ENCODE data around the gene TFAP2A.

DNA sequence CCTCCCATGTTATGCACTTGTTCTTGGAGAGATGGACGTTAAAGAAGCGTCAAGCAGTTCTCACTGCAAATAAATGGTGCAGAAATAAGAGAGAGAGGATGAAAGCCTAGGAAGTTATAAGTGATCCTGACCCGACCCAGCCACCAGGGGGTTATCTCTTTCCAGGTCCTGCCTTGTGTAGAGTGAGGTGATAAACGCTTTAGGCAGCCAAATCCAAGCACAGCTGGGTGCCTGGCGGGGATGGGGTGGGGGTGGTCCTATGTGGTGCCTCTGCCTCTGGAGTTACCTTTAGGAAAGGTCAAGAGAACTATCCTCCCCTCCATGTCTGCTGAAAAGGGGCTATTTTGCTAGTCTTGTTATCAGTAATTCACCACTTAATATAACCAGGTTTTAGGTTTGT lies 9.2 kb upstream of the TFAP2A start:
- TF ChIP-seq, protein P1, sequence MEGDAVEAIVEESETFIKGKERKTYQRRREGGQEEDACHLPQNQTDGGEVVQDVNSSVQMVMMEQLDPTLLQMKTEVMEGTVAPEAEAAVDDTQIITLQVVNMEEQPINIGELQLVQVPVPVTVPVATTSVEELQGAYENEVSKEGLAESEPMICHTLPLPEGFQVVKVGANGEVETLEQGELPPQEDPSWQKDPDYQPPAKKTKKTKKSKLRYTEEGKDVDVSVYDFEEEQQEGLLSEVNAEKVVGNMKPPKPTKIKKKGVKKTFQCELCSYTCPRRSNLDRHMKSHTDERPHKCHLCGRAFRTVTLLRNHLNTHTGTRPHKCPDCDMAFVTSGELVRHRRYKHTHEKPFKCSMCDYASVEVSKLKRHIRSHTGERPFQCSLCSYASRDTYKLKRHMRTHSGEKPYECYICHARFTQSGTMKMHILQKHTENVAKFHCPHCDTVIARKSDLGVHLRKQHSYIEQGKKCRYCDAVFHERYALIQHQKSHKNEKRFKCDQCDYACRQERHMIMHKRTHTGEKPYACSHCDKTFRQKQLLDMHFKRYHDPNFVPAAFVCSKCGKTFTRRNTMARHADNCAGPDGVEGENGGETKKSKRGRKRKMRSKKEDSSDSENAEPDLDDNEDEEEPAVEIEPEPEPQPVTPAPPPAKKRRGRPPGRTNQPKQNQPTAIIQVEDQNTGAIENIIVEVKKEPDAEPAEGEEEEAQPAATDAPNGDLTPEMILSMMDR (IDR thresholded peaks at IDR 0.05), result no peak
- no peak for TF ChIP-seq POLR2A (IDR thresholded peaks at IDR 0.05)

Measured in right lobe of liver (tissue), 4 donors.